ENCODE data around the gene CDO1. TPM values are rescaled to one million over a fixed set of nuclear protein-coding genes. Genes with fewer than 3 reads are reported as not detected.
"Not testable (repeated sequence)": the region's sequence is repeated elsewhere in the genome, so short reads cannot be mapped to it uniquely, and the experiment has no call there.

CDO1 gene
- total RNA-seq, 1 donor from 2014 or later: 6.6 TPM

DNA sequence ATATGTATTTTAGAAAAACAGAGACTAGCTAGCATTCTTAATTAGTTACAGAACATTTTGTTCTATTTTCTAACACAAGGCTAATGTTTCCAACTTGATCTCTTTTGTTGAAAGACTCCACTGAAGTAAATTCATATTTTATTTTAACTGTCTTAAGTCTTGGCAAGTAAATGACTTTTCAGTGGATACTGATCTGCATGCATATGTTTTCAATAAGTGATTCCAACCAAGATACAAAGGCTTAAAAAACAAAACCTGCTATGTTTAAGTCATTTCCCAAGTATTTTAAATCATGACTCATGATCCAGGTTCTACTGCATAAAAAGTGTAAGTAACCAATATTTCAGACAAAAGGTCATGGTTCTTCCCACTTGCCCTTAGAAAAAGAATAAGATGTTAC is 5.7 kb downstream of the CDO1 start:
- Mint-ChIP-seq H3K36me3 (ENCODE audit: unreplicated experiment) (peaks cover 8% of the 10 kb centered on the region), H3K9me3 (ENCODE audit: unreplicated experiment) (no peaks in the 10 kb centered on the region), H3K27me3 (ENCODE audit: unreplicated experiment) (peaks cover 23% of the 10 kb centered on the region), H3K4me1 (ENCODE audit: unreplicated experiment) (peaks cover 20% of the 10 kb centered on the region), H3K27ac (ENCODE audit: unreplicated experiment) (peak overlapping the region; percentile 21), H3K4me3 (ENCODE audit: unreplicated experiment) (no peak overlapping the region)
- DNase-seq (ENCODE audit: extremely low spot score, unreplicated experiment): no peak
- TF ChIP-seq, protein P1, sequence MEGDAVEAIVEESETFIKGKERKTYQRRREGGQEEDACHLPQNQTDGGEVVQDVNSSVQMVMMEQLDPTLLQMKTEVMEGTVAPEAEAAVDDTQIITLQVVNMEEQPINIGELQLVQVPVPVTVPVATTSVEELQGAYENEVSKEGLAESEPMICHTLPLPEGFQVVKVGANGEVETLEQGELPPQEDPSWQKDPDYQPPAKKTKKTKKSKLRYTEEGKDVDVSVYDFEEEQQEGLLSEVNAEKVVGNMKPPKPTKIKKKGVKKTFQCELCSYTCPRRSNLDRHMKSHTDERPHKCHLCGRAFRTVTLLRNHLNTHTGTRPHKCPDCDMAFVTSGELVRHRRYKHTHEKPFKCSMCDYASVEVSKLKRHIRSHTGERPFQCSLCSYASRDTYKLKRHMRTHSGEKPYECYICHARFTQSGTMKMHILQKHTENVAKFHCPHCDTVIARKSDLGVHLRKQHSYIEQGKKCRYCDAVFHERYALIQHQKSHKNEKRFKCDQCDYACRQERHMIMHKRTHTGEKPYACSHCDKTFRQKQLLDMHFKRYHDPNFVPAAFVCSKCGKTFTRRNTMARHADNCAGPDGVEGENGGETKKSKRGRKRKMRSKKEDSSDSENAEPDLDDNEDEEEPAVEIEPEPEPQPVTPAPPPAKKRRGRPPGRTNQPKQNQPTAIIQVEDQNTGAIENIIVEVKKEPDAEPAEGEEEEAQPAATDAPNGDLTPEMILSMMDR (IDR thresholded peaks at IDR 0.05): no peak

DNA sequence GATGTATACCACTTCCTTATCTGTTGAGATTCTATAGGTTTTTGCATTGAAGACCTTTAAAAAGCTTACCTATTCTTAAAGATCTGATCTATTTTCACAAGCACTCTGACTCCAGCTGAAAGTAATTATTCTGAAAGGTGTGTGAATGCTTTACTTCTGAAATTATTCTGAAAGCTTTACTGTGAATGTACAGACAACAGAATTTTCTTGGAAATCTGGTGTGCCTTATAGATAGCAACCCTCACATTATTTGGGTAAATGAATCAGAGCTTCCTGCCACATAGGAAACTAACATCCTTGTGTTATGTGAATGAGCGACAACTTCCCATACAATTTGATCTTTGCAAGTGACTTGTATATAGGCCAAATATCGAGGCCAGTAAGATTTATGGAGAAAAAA is 6.5 kb downstream of the CDO1 start:
- no peak overlapping the region for H3K27ac Mint-ChIP-seq (ENCODE audit: unreplicated experiment)
- peaks cover 12% of the 10 kb centered on the region for H3K4me1 Mint-ChIP-seq (ENCODE audit: unreplicated experiment)
- H3K4me3 Mint-ChIP-seq (ENCODE audit: unreplicated experiment): no peak overlapping the region
- peaks cover 8% of the 10 kb centered on the region for H3K36me3 Mint-ChIP-seq (ENCODE audit: unreplicated experiment)
- TF ChIP-seq, protein P1 (IDR thresholded peaks at IDR 0.05): no peak
- H3K9me3 Mint-ChIP-seq (ENCODE audit: unreplicated experiment): no peaks in the 10 kb centered on the region
- DNase-seq (ENCODE audit: extremely low spot score, unreplicated experiment): no peak
- peaks cover 15% of the 10 kb centered on the region for H3K27me3 Mint-ChIP-seq (ENCODE audit: unreplicated experiment)

DNA sequence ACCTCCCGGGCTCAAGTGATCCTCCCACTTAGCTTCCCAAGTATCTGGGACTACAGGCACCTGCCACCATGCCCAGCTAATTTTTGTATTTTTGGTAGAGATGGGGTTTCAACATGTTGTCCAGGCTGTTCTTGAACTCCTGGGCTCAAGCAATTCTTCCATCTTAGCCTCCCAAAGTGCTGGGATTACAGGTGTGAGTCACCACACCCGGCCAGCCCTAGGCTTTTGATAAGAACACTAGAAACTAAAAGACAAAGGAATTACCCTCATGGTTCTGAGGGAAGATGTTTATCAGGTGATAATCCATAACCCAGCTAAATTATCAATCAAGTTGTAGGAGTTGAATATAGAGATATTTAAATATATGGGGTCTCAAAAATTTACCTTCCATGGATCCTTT is 8.4 kb downstream of the CDO1 start:
- H3K4me1 Mint-ChIP-seq (ENCODE audit: unreplicated experiment): peaks cover 12% of the 10 kb centered on the region
- H3K27ac Mint-ChIP-seq (ENCODE audit: unreplicated experiment); DNase-seq (ENCODE audit: extremely low spot score, unreplicated experiment); H3K4me3 Mint-ChIP-seq (ENCODE audit: unreplicated experiment); H3K9me3 Mint-ChIP-seq (ENCODE audit: unreplicated experiment); H3K27me3 Mint-ChIP-seq (ENCODE audit: unreplicated experiment): not testable (repeated sequence)
- H3K36me3 Mint-ChIP-seq (ENCODE audit: unreplicated experiment): peaks cover 10% of the 10 kb centered on the region

DNA sequence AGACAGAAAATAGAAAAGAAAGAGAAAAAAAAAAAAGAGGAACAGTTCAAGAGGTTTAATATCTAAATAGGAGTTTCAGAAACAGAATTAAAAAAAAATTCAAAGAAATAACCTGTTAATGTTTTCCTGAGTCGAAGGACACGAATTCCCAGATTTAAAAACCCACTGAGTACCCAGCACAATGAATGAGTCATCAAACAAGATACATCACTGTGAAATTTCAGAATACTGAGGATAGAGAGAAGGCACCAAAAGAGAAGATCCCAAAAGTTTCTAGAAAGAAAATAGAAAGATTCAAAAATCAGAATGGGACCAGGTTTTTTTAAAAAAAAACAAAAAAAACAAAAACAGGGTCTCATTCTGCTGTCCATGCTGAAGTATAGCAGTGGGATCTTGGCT is 8.8 kb downstream of the CDO1 start:
- H3K27me3 Mint-ChIP-seq (ENCODE audit: unreplicated experiment): no peaks in the 10 kb centered on the region
- TF ChIP-seq, protein P1 (IDR thresholded peaks at IDR 0.05): no peak
- no peak overlapping the region for H3K27ac Mint-ChIP-seq (ENCODE audit: unreplicated experiment)
- peaks cover 12% of the 10 kb centered on the region for H3K4me1 Mint-ChIP-seq (ENCODE audit: unreplicated experiment)
- peaks cover 9% of the 10 kb centered on the region for H3K36me3 Mint-ChIP-seq (ENCODE audit: unreplicated experiment)
- DNase-seq (ENCODE audit: extremely low spot score, unreplicated experiment): no peak
- no peaks in the 10 kb centered on the region for H3K9me3 Mint-ChIP-seq (ENCODE audit: unreplicated experiment)
- no peak overlapping the region for H3K4me3 Mint-ChIP-seq (ENCODE audit: unreplicated experiment)

DNA sequence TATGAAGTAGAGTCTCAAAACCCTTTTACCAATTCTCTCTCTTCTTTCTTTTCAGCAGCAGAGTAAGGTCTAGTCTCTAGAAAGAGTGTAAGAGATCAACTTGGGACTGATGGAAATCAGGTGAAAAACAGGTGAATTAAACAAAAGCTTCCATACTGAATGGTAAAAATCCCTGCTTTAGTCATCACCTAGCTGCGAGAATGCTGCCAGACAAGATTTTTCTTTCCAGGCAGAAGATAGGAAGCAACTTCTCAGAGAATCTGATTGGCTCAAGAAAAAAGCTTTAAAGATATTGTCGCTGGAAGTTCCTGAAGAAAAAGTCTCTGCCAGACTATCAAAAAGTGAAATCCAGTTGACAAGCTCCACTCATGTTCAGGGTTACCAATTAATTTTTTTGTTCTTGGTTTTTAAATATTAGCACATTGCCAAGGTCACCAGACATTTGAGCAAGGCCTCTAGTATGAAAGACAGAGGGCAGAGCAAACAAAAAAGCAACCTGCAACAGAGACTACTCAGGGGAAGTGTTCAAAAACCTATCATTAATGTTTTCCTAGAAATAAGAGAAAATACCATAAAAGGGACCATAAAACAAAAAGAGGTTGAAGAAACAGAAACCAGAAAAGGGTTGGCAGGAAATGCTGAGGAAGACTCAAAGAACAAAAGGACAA is 9.3 kb downstream of the CDO1 start:
- DNase-seq (ENCODE audit: extremely low spot score, unreplicated experiment): no peak
- Mint-ChIP-seq H3K4me1 (ENCODE audit: unreplicated experiment) (peaks cover 12% of the 10 kb centered on the region), H3K9me3 (ENCODE audit: unreplicated experiment) (no peaks in the 10 kb centered on the region), H3K36me3 (ENCODE audit: unreplicated experiment) (peaks cover 9% of the 10 kb centered on the region), H3K4me3 (ENCODE audit: unreplicated experiment) (no peak overlapping the region), H3K27me3 (ENCODE audit: unreplicated experiment) (no peaks in the 10 kb centered on the region), H3K27ac (ENCODE audit: unreplicated experiment) (no peak overlapping the region)
- TF ChIP-seq, protein P1 (IDR thresholded peaks at IDR 0.05): no peak
